ENCODE results near the gene CREB3L2. TPM values are rescaled to one million over a fixed set of nuclear protein-coding genes. Genes with fewer than 3 reads are reported as not detected.
A peak's percentile ranks its signal among the peaks of the same experiment; 100 is the strongest.

Gene CREB3L2
- total RNA-seq, 1 donor from 2014 or later, result 65.9 TPM

DNA sequence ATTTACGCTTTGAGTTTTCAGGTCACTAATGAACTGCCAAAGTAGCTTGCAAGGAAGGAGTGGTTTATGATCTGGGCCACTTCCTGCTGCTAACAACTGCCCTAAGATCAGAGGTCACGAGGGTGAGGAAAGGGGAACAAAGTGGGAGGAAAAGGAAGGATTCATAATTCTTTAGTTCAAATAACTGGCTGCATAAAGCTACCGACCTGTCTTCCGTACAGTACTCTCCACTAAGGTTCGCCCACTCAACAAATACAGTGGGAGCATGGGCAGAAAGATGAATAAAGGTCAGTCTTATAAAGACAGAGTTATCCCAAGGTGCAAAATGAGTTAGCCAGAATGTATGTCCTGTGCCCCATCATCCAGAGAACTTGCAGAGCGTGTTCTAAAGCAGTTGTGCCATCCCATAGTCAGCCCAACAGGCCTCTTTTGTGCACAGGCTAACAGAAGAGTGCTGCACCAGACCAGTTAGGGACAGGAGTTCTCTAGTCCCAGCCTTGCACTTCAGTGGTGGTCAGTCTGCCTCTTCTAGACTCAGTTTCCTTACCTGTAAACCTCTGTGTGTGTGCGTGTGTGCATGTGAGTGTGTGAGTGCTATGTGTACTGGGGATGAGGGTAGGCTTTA is 65.9 kb downstream of the CREB3L2 start:
- TF ChIP-seq, protein P1, sequence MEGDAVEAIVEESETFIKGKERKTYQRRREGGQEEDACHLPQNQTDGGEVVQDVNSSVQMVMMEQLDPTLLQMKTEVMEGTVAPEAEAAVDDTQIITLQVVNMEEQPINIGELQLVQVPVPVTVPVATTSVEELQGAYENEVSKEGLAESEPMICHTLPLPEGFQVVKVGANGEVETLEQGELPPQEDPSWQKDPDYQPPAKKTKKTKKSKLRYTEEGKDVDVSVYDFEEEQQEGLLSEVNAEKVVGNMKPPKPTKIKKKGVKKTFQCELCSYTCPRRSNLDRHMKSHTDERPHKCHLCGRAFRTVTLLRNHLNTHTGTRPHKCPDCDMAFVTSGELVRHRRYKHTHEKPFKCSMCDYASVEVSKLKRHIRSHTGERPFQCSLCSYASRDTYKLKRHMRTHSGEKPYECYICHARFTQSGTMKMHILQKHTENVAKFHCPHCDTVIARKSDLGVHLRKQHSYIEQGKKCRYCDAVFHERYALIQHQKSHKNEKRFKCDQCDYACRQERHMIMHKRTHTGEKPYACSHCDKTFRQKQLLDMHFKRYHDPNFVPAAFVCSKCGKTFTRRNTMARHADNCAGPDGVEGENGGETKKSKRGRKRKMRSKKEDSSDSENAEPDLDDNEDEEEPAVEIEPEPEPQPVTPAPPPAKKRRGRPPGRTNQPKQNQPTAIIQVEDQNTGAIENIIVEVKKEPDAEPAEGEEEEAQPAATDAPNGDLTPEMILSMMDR (IDR thresholded peaks at IDR 0.05; ENCODE audit: unreplicated experiment), result no peak
- Mint-ChIP-seq H3K4me3 (ENCODE audit: low read depth) (no peak overlapping the region), H3K27ac (peak overlapping the region; percentile 54), H3K36me3 (ENCODE audit: insufficient read depth) (peaks cover 1% of the 10 kb centered on the region), H3K4me1 (ENCODE audit: low read depth) (peaks cover 34% of the 10 kb centered on the region), H3K27me3 (no peaks in the 10 kb centered on the region), H3K9me3 (ENCODE audit: low read depth) (no peaks in the 10 kb centered on the region)
- DNase-seq (ENCODE audit: low spot score, unreplicated experiment), result no peak

DNA sequence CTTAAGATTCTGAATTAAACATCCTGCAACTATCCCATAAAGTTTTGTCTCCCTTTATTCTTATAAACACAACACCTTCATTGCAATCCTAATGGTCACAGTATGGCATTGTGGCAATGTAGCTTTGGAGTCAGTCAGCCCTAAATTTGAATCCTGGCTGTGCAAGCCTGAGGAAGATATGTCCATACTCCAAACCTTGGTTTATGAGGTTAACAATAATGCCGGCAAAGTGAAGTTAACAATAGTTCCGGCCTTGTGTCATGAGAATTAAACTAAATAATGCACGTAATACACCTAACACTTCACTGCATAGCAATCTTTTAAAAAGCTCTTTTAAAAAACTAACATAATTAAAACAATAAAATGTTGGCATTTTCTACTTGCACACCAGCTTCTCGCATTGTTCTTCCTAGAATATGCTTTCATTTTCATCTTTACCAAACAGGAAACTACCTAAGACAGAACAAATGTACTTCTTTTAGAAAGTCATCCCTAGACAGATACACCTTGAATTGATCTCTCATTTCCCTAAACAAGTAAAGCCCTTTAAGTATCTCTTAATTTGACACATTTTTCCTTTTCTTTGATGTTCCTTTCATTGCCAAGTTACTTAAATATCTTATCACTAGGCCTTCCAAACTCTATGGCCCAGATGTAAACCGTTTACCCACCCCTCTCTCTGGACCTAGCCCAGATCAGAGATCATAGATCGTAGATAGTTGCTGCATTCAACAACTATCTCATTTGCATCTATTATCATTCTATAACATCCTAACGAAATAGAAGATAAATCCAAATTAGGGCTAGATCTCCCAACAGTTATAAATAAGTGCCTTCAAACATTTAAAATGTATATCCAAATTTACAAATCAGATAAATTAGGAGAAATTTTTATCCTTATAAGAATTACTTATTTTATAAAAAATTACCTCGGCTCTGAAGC is 66.7 kb downstream of the CREB3L2 start:
- Mint-ChIP-seq H3K27me3 (no peaks in the 10 kb centered on the region), H3K36me3 (ENCODE audit: insufficient read depth) (peaks cover 1% of the 10 kb centered on the region), H3K4me3 (ENCODE audit: low read depth) (no peak overlapping the region), H3K27ac (no peak overlapping the region), H3K4me1 (ENCODE audit: low read depth) (peaks cover 33% of the 10 kb centered on the region), H3K9me3 (ENCODE audit: low read depth) (no peaks in the 10 kb centered on the region)
- DNase-seq (ENCODE audit: low spot score, unreplicated experiment), result no peak
- TF ChIP-seq, protein P1 (IDR thresholded peaks at IDR 0.05; ENCODE audit: unreplicated experiment), result no peak

GRCh38 chr7:137934176-137934826 is 67.6 kb downstream of the CREB3L2 start:
- Mint-ChIP-seq H3K9me3 (ENCODE audit: low read depth) (no peaks in the 10 kb centered on the region), H3K27me3 (no peaks in the 10 kb centered on the region), H3K4me1 (ENCODE audit: low read depth) (peaks cover 32% of the 10 kb centered on the region), H3K36me3 (ENCODE audit: insufficient read depth) (no peaks in the 10 kb centered on the region), H3K4me3 (ENCODE audit: low read depth) (no peak overlapping the region), H3K27ac (no peak overlapping the region)
- TF ChIP-seq, protein P1 (IDR thresholded peaks at IDR 0.05; ENCODE audit: unreplicated experiment), result no peak
- no peak for DNase-seq (ENCODE audit: low spot score, unreplicated experiment)

GRCh38 chr7:137933270-137934017 is 68.4 kb downstream of the CREB3L2 start:
- H3K27me3 Mint-ChIP-seq, result no peaks in the 10 kb centered on the region
- no peaks in the 10 kb centered on the region for H3K9me3 Mint-ChIP-seq (ENCODE audit: low read depth)
- no peak for DNase-seq (ENCODE audit: low spot score, unreplicated experiment)
- no peak overlapping the region for H3K27ac Mint-ChIP-seq
- no peak overlapping the region for H3K4me3 Mint-ChIP-seq (ENCODE audit: low read depth)
- H3K36me3 Mint-ChIP-seq (ENCODE audit: insufficient read depth), result no peaks in the 10 kb centered on the region
- TF ChIP-seq, protein P1 (IDR thresholded peaks at IDR 0.05; ENCODE audit: unreplicated experiment), result no peak
- peaks cover 33% of the 10 kb centered on the region for H3K4me1 Mint-ChIP-seq (ENCODE audit: low read depth)
